ENCODE data around the gene SFMBT2.
"Not testable (repeated sequence)": the region's sequence is repeated elsewhere in the genome, so short reads cannot be mapped to it uniquely, and the experiment has no call there.

Gene SFMBT2

DNA sequence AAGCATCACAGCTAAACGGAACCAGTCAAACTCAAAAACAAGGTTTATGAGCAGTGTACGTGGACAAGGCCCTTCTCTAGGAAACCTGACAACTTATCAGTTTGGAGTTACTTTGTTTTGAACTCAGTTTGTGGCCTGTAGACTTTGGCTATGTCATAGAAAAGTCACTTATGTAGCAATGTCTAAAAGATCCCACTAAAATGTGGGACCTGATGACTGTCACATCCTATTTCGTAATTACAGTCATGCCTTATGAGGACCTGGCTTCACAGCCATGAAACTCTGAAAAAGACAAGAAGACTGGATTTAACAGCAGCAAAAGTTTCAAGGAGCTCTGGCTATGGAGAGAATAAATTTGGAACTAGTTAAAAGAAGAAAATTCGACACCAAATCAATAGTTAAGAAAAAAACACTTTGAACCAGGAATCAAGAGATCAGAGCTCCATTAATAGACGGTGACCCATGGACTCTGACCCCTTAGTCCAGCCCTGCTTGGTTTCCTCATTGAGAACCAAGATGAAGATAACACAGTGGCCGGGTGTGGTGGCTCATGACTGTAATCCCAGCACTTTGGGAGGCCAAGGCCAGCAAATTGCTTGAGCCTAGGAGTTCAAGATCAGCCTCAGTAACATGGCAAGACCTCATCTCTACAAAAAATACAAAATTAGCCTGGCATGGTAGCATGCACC is 204.3 kb downstream of the SFMBT2 start:
- DNase-seq = no peak

DNA sequence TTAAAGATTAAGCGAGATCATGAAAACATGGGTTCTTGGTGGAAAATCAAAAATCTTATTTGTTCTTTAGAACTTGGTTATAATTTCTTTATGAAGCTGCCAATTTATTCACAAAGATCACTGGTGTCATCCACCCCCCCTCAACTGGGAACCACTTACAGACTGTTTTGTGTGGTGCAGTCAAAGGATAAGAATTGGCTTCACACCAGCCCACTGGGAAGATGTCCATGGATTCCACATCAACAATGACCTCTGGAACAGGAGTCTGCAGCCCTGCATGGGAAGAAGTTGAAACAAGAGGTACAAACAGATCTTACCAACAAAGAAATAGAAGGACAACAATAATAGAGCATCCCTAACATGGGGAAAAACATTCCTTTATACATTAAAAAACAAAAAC is 205.2 kb downstream of the SFMBT2 start:
- DNase-seq = no peak

DNA sequence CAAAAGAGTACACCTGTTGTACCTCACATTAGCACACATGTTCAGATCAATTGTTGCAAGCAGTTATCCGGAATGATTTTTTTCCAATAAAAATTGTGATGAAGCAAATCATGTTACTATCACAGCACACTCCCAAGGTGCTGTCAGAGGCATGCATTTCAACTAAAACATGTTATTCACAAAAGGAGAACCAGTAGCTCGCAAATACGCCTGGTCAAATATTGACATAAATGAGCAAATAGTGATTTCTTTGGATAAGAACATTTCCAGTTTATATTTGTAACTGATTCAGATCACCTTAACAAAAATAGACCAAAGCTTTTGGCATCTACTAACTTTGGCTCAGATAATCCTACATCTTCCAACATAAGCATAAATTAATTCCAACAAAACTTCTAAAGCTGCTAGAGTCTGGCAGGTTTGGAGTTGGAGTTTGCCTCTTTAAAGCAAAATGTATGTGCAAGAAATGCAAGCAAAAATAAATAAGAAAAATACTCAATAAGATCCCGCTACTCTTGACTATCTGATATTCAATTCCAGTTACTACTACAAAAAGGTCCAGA is 208.0 kb downstream of the SFMBT2 start:
- DNase-seq = no peak

DNA sequence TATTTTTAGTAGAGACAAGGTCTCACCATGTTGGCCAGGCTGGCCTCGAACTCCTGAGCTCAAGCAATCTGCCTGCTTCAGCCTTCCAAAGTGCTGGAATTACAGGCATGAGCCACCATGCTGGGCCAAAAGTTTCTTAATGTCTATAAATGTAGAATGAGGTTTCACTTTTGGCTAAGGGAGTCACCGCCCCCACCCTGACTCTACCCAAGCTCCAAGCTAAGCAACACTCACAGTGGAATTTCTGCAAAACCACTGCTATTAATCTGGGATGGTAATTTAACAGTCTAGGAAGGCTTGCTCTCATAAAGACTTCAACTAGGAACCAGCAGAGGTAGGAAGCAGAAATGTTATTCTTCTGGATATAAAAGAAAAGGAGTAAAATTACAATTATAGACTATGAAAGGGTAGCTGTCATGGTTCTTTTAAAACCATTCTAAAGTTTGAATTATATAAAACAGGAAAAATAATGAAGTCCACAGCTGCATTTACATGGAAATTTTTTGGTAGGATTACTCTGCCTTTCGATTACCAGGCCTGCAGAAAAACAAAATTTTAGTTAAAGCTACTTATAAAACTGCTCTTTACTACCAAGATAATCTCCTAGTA is 211.6 kb downstream of the SFMBT2 start:
- DNase-seq = no peak

DNA sequence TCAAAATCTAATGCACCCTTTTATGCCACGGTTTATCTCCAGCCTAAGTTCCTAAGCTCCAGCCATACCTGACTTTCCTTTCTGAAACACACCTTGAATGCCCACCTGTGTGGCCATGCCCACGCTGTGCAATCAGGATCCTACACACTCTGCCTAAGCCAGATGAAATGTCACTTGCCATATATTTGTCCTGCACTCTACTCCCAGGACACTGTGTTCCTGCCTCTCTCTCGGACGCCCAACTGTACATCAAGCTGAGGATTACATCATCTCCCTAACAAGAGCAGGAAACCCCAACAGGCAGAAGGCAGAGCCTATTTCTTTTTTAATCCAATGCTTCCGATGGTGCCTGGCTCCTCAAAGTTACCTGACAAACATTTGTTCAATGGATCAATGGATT is 214.6 kb downstream of the SFMBT2 start:
- no peak for DNase-seq

DNA sequence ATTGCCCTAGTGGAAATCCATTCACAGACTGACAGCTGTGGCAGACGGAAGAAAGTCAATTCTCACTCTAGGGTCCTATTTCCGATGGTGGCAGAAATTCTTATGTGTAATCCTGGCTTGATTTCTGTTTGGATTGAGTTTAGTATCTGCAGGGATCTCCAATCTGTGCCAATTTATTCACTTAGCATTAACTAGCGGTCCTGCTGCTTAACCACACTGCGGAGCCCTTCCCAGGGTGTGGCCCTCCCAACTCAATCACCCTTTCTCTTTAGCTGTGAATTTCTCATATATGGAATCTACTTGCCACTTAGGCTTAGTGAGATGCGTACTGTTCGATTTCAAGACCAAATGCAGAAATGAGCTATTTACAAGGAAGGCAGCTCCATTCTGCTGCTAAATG is 215.7 kb downstream of the SFMBT2 start:
- no peak for DNase-seq

DNA sequence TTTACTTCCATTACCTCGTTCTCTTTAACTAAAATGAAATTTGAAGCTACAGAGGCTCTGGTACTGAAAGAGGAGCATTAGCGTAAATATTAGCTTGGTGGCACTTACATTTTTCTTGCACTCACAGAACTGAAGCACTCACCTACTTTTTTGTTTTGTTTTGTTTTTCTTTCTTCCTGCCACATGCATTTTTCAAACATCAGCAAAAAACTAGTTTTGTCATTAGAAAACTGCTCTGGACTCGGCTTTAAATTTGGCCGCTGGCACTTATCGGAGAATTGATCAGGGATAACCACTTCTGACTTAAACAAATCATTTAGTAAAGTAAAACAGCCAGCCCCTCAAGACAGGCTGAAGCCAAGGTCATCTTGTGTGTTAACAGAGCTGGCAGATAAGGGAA is 216.3 kb downstream of the SFMBT2 start:
- DNase-seq = no peak

DNA sequence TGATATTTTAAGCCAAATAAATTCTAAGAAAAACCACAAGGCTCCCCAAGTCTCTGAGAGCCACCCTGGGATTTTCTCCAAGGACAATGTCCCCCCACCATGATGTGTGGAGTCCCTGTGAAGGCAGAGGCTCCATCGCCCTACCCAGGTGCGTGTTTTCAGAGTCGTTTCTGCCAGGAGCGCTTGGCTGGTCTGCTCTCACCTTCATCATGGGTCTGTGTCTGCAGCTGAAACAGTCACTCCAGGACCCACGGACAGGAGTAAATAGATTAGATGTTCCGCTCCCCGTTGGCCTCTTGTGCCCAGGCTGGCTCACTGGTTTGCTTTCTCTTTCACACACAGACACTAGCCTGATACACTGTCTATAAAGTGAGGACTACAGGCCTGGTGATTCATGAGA is 217.5 kb downstream of the SFMBT2 start:
- no peak for DNase-seq

DNA sequence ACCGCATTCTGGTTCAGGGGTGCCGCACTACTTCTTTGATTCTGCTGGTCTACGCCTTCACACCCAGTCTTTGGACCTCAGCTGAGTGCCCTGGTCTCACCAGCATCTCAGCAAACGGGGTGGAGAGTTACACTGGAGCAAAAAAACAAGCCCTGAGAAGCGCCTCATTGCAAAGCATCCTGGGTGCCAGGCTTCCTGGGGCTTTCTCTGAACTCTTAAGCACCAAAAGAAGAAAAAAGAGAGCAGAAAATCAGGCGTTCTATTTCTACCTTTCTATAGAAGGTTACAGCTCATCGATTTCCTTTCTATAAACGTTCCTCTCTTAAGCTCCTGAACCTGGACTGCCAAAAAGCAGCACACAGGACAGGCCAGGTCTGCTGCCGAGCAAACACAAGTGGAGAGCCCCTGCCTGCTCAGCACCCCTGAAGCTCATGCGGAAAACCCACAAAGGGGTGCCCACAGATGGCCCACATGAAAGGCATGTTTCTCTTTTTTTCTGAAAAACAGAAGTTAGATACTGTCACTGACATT is 217.9 kb downstream of the SFMBT2 start:
- DNase-seq = no peak

DNA sequence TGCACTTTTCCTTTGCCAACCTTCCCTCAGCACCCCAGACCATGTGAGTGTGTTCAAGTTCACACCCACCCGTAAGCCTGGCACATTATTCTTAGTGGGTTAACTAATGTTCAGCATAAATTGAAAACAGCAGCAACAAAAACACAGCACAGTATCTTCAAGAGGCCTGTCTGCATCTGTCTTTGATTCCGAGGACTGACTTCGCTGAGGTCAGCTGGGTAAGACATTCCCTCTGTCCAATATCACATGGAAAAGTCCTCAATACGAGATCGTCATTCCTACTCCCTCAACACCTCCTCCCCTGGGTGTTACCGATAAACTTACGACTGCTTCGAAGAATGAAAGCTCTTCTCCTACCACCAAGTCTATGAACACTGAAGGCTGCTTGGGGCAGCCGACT is 218.8 kb downstream of the SFMBT2 start:
- no peak for DNase-seq

DNA sequence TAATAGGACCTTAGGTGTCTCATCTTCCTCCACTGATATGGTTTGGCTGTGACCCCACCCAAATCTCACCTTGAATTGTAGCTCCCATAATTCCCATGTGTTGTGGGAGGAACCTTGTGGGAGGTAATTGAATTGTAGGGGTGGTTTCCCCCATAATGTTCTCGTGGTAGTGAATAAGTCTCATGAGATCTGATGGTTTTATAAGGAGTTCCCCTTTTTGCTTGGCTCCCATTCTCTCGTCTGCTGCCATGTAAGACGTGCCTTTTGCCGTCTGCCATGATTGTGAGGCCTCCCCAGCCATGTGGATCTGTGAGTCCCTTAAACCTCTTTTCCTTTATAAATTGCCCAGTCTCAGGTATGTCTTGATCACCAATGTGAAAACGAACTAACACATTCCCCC is 220.1 kb downstream of the SFMBT2 start:
- DNase-seq = not testable (repeated sequence)

DNA sequence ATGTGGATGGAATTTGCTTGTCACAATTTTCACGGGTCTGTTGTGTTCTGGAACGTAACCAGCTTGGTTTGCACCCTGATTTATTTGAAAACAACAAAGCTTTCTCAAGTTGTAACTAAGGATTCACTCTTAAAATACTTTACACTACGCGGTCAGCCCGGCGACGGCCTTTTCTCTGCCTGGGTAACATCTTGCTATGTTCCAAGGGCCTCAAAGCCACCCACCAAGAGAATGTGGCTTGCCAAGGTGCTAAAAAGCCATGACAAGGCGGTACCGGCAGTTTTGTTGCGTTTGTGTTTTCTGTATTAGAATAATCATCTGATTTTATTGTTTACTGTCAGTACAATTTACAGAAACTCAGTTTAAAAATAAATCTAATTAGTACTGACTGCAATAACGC is 220.9 kb downstream of the SFMBT2 start:
- DNase-seq = no peak

DNA sequence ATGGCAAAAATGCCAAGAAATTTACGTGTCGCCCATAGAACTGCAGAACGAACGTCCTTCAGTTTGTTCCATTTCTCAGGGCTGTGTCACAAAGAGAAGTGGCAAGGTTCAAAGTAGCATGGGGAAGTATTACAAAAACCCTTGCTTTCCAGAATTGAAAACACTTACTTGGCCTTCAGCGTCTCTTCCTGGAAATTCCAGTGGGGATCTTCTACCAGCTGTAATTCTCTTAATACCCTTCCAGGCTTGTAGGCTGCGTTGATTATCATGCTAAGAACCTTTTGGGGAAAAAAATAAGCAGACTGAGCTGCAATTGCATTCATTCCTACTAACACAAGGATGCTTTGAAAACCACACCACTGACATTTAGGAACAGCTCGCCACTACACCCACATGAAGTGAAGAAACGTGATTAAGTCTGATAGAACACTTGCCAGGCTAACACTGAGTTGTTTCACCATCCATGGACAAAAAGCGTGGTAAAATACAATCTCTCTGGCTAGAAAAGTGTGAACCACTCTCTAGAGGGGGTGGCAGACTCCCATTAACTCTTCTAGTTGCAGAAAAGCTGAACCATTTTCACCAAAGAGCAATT is 222.3 kb downstream of the SFMBT2 start:
- no peak for DNase-seq

DNA sequence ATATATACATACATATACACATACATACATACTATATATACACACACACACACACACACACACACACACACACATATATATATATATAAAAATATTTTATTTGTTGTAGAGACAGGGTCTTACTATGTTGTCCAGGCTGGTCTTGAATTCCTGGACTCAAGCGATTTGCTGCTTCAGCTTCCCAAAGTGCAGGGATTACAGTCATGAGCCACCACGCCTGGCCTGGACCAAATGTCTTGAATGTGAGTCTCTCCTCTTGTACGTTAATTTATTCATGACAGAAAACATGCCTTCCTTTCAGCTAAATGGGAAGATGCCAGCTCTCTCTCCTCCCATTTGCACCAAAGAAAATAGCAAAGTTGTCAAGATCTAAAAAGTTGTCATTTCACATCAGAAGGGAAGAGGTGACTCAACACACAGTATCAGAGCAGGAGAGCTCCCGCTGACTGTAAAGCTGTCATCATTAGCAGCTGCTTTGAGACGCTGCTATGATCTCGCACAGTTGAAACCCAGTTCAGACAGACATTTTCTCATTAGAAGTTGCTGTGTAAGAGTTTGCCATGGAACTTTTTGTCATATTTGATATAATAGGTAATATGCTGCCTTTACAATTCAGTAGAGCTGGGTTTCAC is 224.3 kb downstream of the SFMBT2 start:
- DNase-seq = no peak

DNA sequence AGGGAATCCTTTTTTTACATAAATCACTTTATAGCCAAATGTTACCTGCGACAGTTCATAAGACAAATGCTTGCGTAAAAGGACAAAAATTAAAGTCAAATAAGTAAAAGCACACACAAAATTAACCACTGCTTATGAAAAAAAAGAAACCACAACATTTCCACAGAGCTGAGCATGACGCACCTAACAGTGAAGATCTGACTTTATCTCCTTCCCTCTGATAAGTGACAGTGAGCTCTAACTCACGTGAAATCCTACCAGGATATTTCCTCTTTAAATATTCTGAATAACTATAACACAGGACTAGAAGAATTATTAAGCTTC is 225.5 kb downstream of the SFMBT2 start:
- DNase-seq = no peak

DNA sequence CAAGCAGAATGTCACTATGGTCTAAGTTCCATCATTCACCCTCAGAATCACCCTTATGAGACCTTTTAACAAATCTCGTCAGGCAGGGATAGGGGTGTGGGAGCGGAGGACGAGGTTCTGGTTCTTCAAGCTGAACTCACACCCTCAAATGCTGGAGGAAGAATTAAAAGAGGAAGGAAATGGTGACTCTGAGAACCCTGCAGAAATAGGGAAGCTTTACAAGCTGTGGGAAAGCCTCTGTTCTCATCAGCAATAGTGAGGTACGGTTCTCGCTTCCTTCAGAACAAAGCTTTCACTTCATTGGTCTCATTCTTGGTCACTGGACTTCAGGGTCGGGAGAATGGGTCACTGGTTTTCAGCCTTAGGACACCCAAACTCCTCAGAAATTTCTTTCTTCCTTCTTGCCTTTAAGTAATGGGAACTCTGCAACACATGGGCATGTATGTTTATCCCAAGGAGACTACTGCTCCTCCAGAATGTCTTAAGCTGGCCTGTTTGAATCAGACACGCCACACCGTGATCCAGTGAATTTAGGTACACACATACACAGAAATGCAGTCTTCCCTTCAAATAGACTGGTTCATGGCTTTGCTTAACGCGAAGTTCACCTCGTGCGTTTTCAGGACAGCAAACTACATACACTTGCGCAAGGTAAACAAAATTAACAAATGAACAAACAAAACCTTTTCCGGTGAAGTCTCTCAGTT is 226.0 kb downstream of the SFMBT2 start:
- DNase-seq = no peak

DNA sequence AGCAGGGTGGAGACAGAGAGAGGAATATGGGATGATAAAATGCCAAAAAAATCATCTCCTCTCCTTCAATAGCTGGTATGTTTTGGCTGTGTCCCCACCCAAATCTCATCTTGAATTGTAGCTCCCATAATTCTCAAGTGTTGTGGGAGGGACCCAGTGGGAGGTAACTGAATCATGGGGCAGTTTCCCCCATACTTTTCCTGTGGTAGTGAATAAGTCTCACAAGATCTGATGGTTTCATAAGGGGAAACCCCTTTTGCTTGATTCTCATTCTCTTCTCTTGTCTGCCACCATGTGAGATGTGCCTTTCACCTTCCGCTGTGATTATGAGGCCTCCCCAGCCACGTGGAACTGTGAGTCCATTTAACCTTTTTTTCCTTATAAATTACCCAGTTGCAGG is 226.7 kb downstream of the SFMBT2 start:
- not testable (repeated sequence) for DNase-seq

DNA sequence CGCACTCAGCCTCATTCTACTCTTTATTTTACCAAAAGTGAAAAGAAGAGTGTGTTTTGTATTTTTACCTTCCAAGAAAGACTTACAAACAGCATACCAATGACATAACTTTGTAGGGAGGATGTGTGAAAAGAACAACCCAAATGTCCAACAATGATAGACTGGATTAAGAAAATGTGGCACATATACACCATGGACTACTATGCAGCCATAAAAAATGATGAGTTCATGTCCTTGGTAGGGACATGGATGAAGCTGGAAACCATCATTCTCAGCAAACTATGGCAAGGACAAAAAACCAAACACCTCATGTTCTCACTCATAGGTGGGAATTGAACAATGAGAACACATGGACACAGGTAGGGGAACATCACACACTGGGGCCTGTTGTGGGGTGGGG is 228.5 kb downstream of the SFMBT2 start:
- not testable (repeated sequence) for DNase-seq

DNA sequence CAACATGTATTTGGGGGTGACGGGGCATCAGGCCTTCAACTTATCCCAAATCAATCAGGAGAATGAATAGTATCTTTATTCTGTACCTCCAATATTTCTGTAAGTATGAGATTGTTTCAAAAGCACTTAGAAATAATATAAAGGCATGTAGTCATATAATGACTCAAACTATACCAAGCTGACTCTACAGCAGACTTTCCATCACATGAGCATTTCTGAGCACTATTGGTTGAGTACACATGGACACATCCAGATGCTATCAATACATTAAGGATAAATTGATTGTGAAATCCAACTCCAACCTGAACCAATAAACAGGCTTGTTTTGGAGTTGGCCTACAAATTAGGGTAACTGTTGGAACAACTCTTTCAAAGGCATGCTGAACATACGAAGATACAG is 229.4 kb downstream of the SFMBT2 start:
- DNase-seq = no peak

DNA sequence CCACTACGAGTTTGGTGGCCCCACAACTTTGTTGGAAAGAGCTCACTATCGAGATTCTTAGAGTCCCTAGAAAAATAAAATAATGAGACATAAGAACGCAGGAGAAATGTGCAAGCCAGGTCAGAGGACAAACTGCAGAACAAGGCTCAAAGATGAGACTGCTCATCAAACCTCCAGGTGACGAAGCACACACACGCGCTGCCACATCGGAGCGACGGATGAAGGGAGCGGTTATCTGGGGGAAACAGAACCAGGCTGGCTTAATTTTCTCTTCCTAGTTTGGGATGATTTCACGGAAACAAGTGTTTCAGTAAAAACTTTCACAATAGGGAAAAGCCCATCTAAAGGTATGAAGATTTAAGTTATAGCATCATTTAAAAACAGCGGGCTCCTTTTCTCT is 231.3 kb downstream of the SFMBT2 start:
- no peak for DNase-seq

DNA sequence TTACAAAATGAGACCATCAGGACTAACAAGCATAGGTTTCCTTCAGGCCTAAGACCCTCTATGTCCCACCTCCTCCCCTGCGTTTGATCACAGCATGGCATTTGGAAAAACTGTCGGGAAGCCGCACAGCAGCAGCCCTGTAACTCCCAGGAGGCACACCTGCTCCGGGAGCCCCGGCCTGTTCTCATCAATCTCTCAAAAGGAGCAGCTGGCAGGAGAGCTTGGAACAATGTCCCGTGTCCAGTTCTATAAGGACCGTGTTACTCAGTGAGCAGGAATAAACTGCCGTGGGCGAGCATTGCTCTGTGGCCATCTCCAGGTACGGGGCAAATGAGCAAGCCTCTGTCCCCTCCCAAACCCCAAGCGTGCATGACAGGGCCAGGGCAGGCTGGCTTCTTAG is 236.9 kb downstream of the SFMBT2 start:
- no peak for DNase-seq

DNA sequence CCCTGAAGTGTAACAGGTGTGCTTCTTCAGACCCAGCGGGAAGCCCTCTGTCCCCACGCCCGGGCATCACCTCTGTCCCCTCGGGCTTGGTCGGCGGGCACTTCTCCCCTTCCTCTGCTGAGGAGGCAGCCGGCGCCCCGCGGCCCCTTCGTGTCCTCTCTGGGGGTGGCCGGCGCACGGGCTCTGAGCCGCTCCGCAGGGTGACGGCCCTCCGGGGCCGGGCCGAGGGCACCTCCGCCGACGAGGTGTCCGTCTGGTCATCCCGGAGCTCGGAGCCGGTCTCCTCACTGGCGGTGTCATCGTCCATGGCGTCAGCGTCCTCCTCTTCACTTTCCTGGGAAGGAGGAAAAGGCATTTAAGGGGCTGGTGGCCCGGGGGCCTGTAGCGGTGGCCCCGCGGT is 239.0 kb downstream of the SFMBT2 start:
- DNase-seq = no peak

Measured in NCI-H1105 treated with DMSO at 0.1 percent for 48 hours (cell line).